Uterus (tissue), 2 donors: ENCODE results near the gene FAM240A.

Experiments used
- CTCF ChIP-seq, 4 experiments: fragments of 200-600 bp in 2 of 4; fragments of 450-650 bp in 2 of 4; sonication (generic) in 2 of 4; IDR thresholded peaks; one replicate each; pipeline ENCODE4 v1.5.1; 2016 to 2019; ENCODE audit warnings: antibody characterized with exemption in 4 of 4, mild to moderate bottlenecking in 2 of 4, moderate library complexity in 1 of 4
- POLR2A ChIP-seq, 2 donors: fragments of 450-650 bp; IDR thresholded peaks; one replicate each; pipeline ENCODE4 v1.6.1; 2016; ENCODE audit warnings: antibody characterized with exemption in 2 of 2, mild to moderate bottlenecking in 1 of 2, moderate library complexity in 1 of 2

- TF ChIP-seq POLR2A (IDR thresholded peaks at IDR 0.05) (no peak), CTCF (IDR thresholded peaks at IDR 0.05) (no peak)
Measured at GRCh38 chr3:46674031-46674845, 61.9 kb downstream of the FAM240A start.
